ENCODE measurements around the gene DCC. TPM values are rescaled to one million over a fixed set of nuclear protein-coding genes. Genes with fewer than 3 reads are reported as not detected.

DCC gene
- total and polyA plus RNA-seq, 11 donors, result 0.02 TPM; not detected in 10

DNA sequence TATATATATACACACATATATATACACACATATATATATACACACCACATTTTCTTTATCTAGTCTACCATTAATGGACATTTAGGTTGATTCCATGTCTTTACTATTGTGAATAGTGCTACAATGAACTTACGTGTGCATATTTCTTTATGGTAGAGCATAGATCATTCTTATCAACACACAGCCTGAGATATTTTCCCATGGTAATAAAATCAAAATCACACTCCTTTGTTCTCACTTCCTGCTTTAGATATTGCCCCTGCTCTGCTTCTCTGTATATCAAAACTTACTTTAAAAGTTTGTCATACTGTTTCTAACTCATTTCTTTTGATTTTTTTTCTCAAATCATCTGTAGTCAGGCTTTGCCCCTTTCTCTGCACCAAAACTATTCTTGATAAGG, 119.9 kb downstream of the DCC start:
- Histone ChIP-seq H3K4me1 (no peaks in the 10 kb centered on the region), H3K27ac (no peak overlapping the region), H3K4me3 (no peak overlapping the region), H3K27me3 (no peaks in the 10 kb centered on the region), H3K36me3 (no peaks in the 10 kb centered on the region), H3K9me3 (no peaks in the 10 kb centered on the region)
- WGBS, 4 donors, result 75 to 79% (median 76%) methylated on average over 1 of the region's 1 CpG
- DNase-seq (no peak), ATAC-seq (no peak)
- TF ChIP-seq, protein P1, sequence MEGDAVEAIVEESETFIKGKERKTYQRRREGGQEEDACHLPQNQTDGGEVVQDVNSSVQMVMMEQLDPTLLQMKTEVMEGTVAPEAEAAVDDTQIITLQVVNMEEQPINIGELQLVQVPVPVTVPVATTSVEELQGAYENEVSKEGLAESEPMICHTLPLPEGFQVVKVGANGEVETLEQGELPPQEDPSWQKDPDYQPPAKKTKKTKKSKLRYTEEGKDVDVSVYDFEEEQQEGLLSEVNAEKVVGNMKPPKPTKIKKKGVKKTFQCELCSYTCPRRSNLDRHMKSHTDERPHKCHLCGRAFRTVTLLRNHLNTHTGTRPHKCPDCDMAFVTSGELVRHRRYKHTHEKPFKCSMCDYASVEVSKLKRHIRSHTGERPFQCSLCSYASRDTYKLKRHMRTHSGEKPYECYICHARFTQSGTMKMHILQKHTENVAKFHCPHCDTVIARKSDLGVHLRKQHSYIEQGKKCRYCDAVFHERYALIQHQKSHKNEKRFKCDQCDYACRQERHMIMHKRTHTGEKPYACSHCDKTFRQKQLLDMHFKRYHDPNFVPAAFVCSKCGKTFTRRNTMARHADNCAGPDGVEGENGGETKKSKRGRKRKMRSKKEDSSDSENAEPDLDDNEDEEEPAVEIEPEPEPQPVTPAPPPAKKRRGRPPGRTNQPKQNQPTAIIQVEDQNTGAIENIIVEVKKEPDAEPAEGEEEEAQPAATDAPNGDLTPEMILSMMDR (IDR thresholded peaks at IDR 0.05), result no peak
- no peak for TF ChIP-seq POLR2A (IDR thresholded peaks at IDR 0.05)
- intact Hi-C loops (cut with DNase I), result no loop called here

DNA sequence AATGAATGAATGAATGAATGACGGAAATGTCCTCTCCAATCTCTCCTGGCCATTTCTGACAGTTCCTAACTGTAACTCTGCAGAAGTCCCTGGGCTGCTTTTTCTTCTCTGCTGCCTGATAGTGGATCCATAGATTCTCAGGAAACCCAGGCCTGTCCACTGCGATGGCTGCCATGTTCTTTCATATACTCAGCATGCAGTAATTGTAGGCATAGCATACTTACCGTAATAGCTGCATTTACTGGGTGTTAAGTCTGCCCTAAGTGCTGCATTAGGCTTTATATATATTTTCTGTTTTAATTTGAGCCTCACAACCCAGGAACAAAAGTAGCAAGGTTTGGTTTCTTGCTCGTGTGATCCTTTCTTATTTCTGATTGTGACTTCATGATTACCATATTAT, 122.9 kb downstream of the DCC start:
- no peak overlapping the region for H3K4me3 ChIP-seq
- no peak overlapping the region for H3K27ac ChIP-seq
- ATAC-seq, result no peak
- no peaks in the 10 kb centered on the region for H3K9me3 ChIP-seq
- no peak for DNase-seq
- no peaks in the 10 kb centered on the region for H3K36me3 ChIP-seq
- H3K27me3 ChIP-seq, result no peaks in the 10 kb centered on the region
- WGBS, 4 donors, result 76 to 81% (median 80%) methylated on average over 4 of the region's 4 CpGs
- intact Hi-C loops (cut with DNase I), result no loop called here
- TF ChIP-seq, protein P1 (IDR thresholded peaks at IDR 0.05), result no peak
- TF ChIP-seq POLR2A (IDR thresholded peaks at IDR 0.05), result no peak
- H3K4me1 ChIP-seq, result no peaks in the 10 kb centered on the region

DNA sequence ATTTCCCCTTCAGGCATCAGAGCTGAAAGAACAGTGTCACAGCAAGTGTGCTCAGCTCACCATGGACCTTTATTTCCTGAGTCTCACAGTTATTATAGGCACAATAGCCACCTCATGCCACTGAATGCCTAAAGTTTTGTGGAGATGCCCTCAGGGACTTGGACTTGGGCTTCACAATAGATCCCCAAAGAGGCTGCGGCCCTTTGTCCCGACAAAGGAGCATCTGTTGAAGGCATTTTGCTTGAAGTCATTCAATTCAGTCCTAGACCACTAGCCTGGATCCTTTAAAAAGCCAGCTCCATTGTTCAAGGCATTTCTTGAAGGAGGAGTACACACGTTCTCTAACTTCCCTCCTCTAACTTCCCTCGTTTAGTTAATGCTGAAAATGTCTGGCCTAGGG, 125.4 kb downstream of the DCC start:
- intact Hi-C loops (cut with DNase I), result no loop called here
- DNase-seq (no peak), ATAC-seq (no peak)
- Histone ChIP-seq H3K9me3 (no peaks in the 10 kb centered on the region), H3K27me3 (no peaks in the 10 kb centered on the region), H3K36me3 (no peaks in the 10 kb centered on the region), H3K4me3 (no peak overlapping the region), H3K27ac (no peak overlapping the region), H3K4me1 (no peaks in the 10 kb centered on the region)
- 54 to 63% (median 58%) methylated on average over 4 of the region's 4 CpGs for WGBS, 4 donors
- TF ChIP-seq, protein P1 (IDR thresholded peaks at IDR 0.05), result no peak
- no peak for TF ChIP-seq POLR2A (IDR thresholded peaks at IDR 0.05)

DNA sequence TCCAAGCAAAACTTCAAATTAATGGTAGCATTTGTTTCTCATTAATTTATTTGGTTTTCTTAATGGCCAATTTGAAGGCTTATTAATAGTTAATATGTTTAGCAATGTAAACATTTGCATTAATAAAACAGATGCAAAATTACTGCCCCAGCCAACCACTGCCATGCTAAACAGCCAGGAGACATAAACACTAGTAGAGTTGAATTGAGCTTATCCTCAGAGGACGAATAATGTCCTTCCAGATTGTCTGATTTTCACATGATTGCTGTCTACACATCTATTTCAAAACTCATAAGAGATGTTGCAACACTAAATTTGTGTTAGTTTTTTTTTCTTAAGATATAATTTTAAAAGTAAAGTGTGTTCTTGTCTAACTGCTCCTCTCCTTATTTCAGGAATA, 128.5 kb downstream of the DCC start:
- 60 to 85% (median 76%) methylated on average over 1 of the region's 1 CpG for WGBS, 4 donors
- Histone ChIP-seq H3K27ac (no peak overlapping the region), H3K4me3 (no peak overlapping the region), H3K9me3 (no peaks in the 10 kb centered on the region), H3K4me1 (no peaks in the 10 kb centered on the region), H3K36me3 (no peaks in the 10 kb centered on the region), H3K27me3 (no peaks in the 10 kb centered on the region)
- intact Hi-C loops (cut with DNase I), result no loop called here
- no peak for ATAC-seq
- DNase-seq, result no peak
- TF ChIP-seq, protein P1 (IDR thresholded peaks at IDR 0.05), result no peak
- TF ChIP-seq POLR2A (IDR thresholded peaks at IDR 0.05), result no peak
